Adipocyte (in vitro differentiated cells): ENCODE measurements around the gene FIZ1.

Experiments
- DNase-seq: peaks from one replicate; pipeline ENCODE4 v3.0.0-alpha.2; 2015; ENCODE audit warnings: low read depth
- H3K27me3 ChIP-seq: replicated peaks from 2 replicates; pipeline ENCODE4 v1.7.0; 2013; ENCODE audit warnings: mild to moderate bottlenecking, low read length, moderate library complexity; ENCODE audit not compliant: control insufficient read depth, insufficient read depth
- H3K36me3 ChIP-seq: 2 replicates; pipeline ENCODE4 v1.7.0; 2013; ENCODE audit warnings: low read length, mild to moderate bottlenecking, moderate library complexity; ENCODE audit not compliant: control insufficient read depth, insufficient read depth, severe bottlenecking
- H3K4me1 ChIP-seq: 2 replicates; pipeline ENCODE4 v1.7.0; 2013; ENCODE audit warnings: mild to moderate bottlenecking, low read length, moderate library complexity; ENCODE audit not compliant: control insufficient read depth, insufficient read depth
- H3K4me3 ChIP-seq: 2 replicates; pipeline ENCODE4 v1.7.0; 2013; ENCODE audit warnings: mild to moderate bottlenecking, low read length, moderate library complexity
- H3K9ac ChIP-seq: 2 replicates; pipeline ENCODE4 v1.7.0; 2013; ENCODE audit warnings: mild to moderate bottlenecking, low read length, moderate library complexity
- H3K9me3 ChIP-seq: 2 replicates; pipeline ENCODE4 v1.7.0; 2013; ENCODE audit warnings: mild to moderate bottlenecking, low read length, moderate library complexity; ENCODE audit not compliant: control insufficient read depth

FIZ1 gene

DNA sequence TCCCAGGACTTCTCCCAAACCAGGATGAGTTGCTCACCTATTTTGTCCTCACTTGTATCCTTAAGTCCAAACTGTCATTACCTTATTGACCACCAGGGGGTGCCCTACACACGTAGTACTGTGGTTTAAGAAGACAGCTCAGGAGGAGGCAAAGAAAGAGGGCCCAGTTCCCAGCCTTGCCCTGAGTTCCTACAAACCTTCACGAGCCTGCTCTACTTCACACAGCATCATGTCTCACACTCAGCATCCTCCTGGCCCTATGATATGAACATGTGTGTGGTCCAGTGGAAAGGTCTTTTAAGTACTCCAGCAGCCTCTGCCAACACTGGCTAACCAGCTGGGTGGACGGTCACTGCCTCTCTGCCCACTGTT lies 33.1 kb upstream of the FIZ1 start:
- H3K27me3 ChIP-seq, result no peaks in the 10 kb centered on the region
- peak; percentile 98 for DNase-seq
- H3K4me3 ChIP-seq, result no peak overlapping the region
- H3K9me3 ChIP-seq, result no peaks in the 10 kb centered on the region
- H3K9ac ChIP-seq, result peak overlapping the region; percentile 25
- peaks cover 24% of the 10 kb centered on the region for H3K4me1 ChIP-seq
- H3K36me3 ChIP-seq, result no peaks in the 10 kb centered on the region

DNA sequence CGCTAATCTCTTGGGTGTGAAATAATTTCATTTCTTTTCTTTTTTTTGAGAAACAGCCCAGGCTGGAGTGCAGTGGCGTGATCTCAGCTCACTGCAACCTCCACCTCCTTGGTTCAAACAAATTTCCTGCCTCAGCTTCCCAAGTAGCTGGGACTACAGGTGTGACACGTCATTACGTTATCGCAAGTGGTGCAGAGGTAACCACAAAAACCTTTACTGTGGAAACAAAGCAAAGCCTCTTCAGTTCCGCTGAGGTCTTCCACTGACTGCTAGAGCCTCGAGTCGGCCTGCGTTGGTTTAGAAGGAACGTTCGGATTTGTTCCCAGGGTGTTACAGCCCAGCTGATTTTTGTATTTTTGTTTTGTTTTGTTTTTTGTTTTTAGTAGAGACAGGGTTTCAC lies 27.0 kb upstream of the FIZ1 start:
- no peak for DNase-seq
- Histone ChIP-seq H3K9ac (no peak overlapping the region), H3K4me1 (peaks cover 6% of the 10 kb centered on the region), H3K4me3 (no peak overlapping the region), H3K27me3 (no peaks in the 10 kb centered on the region), H3K9me3 (no peaks in the 10 kb centered on the region), H3K36me3 (no peaks in the 10 kb centered on the region)

DNA sequence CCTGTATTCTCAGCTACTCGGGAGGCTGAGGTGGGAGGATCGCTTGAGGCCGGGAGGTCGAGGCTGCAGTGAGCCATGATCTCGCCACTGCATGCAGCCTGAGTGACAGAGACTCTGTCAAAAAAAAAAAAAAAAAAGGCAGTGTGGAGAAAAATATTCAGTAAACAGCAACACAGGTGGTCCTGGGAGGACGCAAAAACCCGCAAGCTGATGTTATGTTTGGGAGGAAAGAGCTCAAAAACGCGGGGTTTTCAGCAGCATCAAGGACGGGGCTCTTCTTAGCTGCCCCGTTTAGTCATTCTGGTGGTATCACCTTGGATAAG lies 25.6 kb upstream of the FIZ1 start:
- no peaks in the 10 kb centered on the region for H3K36me3 ChIP-seq
- peak overlapping the region; percentile 77 for H3K4me3 ChIP-seq
- H3K27me3 ChIP-seq, result no peaks in the 10 kb centered on the region
- no peaks in the 10 kb centered on the region for H3K9me3 ChIP-seq
- no peak for DNase-seq
- peak overlapping the region; percentile 80 for H3K9ac ChIP-seq
- peaks cover 16% of the 10 kb centered on the region for H3K4me1 ChIP-seq

DNA sequence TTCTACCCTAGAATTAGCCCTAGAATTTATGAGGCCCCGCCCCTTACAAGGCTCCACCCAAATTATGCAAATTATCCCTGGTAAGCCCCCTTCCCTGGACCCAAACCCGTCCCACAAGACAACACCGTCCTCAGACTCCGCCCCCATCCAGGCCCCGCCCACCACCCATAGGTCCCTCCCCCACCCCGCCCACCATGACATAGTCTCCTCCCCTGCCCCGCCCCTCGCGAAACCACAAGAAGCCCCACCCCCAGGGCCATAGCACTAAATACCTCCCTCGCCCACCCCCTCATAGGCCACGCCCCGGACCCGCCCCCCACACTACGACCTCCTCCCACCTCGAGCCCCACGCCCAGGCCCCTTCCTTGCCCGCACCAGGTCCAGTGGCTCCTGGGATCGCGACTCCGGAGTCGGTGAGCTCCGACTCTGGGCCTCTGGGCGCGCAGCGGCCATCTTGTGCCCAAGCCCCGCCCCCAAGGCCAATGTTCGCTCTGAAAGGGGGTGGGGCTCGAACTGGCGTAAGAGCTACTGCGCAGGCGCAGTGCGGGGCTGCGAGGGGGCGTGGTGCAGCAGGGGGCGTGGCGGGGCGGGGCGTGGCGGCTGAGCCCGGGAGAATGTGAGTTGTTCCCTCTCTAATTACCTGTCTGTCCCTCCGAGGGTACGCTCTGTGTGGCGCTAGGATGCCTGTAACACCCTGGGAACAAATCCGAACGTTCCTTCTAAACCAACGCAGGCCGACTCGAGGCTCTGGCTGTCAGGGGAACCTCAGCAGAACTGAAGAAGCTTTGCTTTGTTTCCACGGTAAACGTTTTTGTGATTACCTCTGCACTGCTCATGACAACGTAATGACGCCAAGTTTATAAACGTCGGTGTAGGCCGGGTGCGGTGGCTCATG lies 25.0 kb upstream of the FIZ1 start, which contains the start of gene ZNF784:
ZNF784 (minus strand) TSS at position 458 of the 895 bp plus-strand sequence; CDS start at position 453, 5 bp downstream.
- Histone ChIP-seq H3K9me3 (no peaks in the 10 kb centered on the region), H3K9ac (peak within 1 kb of the TSS; percentile 80), H3K27me3 (no peaks in the 10 kb centered on the region), H3K36me3 (no peaks in the 10 kb centered on the region), H3K4me1 (peaks cover 22% of the 10 kb centered on the region), H3K4me3 (peak within 1 kb of the TSS; percentile 77)
- DNase-seq, result peak; percentile 98

DNA sequence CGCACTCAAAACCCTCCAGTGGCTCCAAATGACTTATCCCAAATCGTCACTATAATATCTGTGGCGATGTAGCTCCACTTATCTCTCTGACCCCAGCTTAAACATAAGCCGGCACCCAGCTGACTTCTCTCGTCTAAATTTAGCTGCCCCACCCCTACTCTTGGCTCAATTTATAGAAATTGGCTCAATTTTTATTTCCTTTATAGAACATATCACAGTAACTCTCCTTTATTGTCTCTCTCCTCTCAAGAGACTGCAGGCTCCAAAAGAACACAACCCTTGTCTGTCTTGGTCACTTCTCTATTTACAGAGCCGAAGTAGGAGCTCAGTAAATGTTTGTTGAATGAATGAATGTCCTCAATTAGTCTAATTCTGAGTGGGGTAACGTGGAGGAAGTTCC lies 24.2 kb upstream of the FIZ1 start:
- peak overlapping the region; percentile 72 for H3K4me3 ChIP-seq
- peak overlapping the region; percentile 12 for H3K9ac ChIP-seq
- DNase-seq, result no peak

DNA sequence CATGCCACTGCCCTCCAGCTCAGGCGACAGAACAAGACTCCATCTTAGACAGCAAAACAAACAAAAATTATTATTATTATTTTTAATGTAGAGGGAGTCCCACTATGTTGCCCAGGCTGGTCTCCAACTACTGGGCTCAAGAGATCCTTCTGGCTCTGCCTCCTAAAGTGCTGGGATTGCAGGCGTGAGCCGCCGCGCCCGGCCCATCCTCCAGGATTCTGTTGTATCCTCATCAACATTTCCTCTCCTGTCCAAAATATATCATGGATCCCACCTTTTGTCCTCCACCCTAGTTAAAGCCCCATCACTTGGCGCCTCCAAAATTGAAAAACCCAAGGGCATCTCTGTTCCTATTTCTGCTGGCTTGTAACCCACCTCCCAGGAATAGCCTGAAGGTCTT lies 23.8 kb upstream of the FIZ1 start:
- H3K9me3 ChIP-seq, result no peaks in the 10 kb centered on the region
- no peaks in the 10 kb centered on the region for H3K36me3 ChIP-seq
- H3K4me3 ChIP-seq, result no peak overlapping the region
- peaks cover 32% of the 10 kb centered on the region for H3K4me1 ChIP-seq
- H3K27me3 ChIP-seq, result no peaks in the 10 kb centered on the region
- DNase-seq, result no peak
- H3K9ac ChIP-seq, result peak overlapping the region; percentile 12

More for the DNA sequence above, 24.2 kb upstream of the FIZ1 start:
- Histone ChIP-seq H3K27me3 (no peaks in the 10 kb centered on the region), H3K9me3 (no peaks in the 10 kb centered on the region), H3K4me1 (peaks cover 29% of the 10 kb centered on the region), H3K36me3 (no peaks in the 10 kb centered on the region)

DNA sequence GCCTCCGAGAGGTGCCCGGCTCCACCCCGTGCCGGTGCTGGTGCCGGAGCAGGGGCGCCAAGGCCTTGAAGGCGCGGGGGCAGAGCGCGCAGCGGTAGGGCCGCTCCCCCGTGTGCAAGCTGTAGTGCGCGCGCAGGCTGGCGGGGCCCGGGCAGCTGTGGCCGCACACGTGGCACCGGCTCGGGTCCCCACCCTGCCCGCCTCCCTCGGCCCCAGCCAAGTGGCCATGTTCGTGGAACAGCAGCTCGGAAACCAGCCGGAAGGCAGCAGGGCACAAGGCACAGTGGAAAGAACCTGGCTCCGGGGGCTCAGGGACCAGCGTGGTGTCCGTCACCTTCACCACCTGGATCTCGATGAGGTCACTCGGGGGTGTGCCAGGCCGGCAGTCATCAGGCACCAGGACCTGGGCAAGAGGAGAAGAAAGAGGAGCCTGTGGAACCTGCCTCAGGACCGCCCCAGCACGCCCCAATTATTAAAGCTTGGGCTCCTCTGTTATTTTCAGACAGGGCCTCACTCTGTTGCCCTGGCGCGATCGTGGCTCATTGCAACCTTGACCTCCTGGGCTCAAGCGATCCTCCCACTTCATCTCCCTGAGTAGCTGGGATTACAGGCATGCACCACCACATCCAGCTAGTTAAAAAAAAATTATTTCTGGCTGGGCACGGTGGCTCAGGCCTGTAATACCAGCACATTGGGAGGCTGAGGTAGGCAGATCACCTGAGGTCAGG lies 23.1 kb upstream of the FIZ1 start:
- H3K9ac ChIP-seq, result no peak overlapping the region
- peaks cover 3% of the 10 kb centered on the region for H3K36me3 ChIP-seq
- no peaks in the 10 kb centered on the region for H3K27me3 ChIP-seq
- H3K4me3 ChIP-seq, result no peak overlapping the region
- DNase-seq, result no peak
- no peaks in the 10 kb centered on the region for H3K9me3 ChIP-seq
- H3K4me1 ChIP-seq, result peaks cover 32% of the 10 kb centered on the region

DNA sequence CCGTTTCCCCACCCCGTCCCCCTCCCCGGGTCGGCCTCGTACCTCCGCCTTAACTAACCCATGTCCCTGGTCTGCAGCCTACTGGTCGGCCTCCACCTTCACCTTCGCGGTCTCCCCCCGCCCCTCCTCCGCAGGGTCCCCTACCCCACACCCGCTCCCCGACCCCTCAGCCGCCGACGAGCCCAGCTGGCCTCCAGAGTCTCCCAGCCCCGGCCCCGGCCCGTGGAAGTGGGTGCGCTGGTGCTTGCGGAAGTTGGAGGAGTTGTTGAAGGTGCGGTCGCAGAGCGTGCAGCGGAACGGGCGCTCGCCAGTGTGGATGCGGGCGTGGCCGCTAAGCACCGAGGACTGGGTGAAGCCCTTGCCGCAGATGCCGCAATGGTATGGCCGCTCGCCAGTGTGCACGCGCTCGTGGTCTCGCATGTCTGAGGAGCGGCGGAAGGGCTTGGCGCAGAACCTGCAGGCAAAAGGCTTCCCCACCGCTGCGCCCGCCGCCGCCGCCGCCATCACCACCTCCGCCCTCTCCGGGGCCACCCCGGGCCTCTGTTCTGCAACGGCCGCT lies 22.4 kb upstream of the FIZ1 start:
- Histone ChIP-seq H3K9me3 (no peaks in the 10 kb centered on the region), H3K4me1 (peaks cover 32% of the 10 kb centered on the region), H3K4me3 (no peak overlapping the region), H3K36me3 (peaks cover 5% of the 10 kb centered on the region), H3K9ac (no peak overlapping the region), H3K27me3 (no peaks in the 10 kb centered on the region)
- DNase-seq, result no peak

DNA sequence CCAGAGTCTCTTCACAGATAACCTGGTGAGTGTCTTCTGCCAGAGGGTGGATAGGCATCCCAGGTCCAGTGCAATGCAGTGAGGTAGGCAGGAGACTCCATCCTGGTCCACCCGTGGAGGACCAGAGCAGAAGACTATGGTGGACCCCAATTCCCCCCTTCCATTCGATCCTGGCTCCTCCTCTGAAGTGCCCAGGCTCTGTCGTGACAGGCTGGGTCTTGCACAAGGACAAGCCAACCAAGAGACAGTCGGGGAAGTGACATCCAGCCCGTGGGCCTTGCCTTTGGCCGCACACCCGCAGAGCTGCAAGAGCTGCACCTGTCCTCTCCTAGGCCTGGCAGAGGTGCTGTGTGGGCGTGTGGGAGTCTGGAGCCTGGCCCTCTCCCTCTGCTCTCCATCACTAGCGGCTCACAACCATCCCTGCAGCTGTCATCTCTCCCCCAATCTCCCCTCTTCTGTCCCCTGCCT lies 21.9 kb upstream of the FIZ1 start:
- Histone ChIP-seq H3K9ac (no peak overlapping the region), H3K36me3 (peaks cover 10% of the 10 kb centered on the region), H3K4me1 (peaks cover 32% of the 10 kb centered on the region), H3K27me3 (no peaks in the 10 kb centered on the region), H3K4me3 (no peak overlapping the region), H3K9me3 (no peaks in the 10 kb centered on the region)
- DNase-seq, result no peak

DNA sequence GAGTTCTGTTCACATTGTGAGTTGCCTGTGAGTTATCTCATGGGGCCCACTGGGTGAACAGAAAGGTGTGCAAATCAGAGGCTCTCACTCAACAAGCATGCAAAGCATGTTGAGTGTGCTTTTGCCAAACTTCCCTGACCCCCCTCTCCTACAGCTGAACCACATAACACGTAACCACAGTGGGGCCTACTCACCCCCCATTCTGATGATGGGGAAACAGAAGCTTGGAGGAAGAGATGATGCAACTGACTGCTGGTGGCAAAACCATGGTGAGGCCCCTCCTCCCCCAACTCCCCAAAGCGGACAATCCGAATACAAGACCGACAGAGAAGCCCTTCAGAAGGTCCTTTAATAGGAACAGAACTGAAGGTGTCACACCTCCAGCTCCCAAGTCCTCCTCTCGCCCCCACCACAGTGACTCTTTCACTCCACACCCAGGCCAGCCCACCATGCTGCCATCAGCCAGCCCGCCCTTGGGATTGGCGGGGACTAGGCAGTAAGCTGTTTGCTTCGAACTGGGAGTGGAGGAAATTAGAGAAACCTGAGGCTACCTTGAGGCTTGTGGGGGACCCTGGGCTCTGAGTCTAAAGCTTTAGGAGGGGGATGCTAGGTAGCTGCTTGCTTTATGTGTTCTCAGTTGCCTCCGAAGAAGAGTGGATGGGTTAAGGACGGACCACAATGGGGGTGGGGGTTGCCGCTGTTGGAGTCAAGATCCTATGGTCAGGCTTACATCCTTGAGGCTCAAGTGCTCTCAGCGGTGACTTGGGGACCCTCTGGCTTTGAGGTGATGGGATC lies 21.3 kb upstream of the FIZ1 start:
- no peak overlapping the region for H3K9ac ChIP-seq
- H3K4me1 ChIP-seq, result peaks cover 32% of the 10 kb centered on the region
- H3K9me3 ChIP-seq, result no peaks in the 10 kb centered on the region
- no peak overlapping the region for H3K4me3 ChIP-seq
- peaks cover 14% of the 10 kb centered on the region for H3K36me3 ChIP-seq
- no peaks in the 10 kb centered on the region for H3K27me3 ChIP-seq
- DNase-seq, result no peak
